LNCAP (cell line): ENCODE results near the gene CPNE5.

Experiments used
- CTCF ChIP-seq: fragments of 450-650 bp; IDR thresholded peaks from 2 replicates; pipeline ENCODE4 v1.5.1; 2017; ENCODE audit warnings: mild to moderate bottlenecking

CPNE5 gene

GRCh38 chr6:36783603-36784375 lies 55.5 kb downstream of the CPNE5 start:
- no peak for TF ChIP-seq CTCF

GRCh38 chr6:36781669-36782068 lies 57.6 kb downstream of the CPNE5 start:
- TF ChIP-seq CTCF = no peak

- TF ChIP-seq CTCF = no peak
These were observed 58.6 kb downstream of the CPNE5 start for GRCh38 chr6:36780442-36781177.

- TF ChIP-seq CTCF = no peak
These were observed 60.0 kb downstream of the CPNE5 start for GRCh38 chr6:36779227-36779626.

- TF ChIP-seq CTCF = no peak
These were observed 61.4 kb downstream of the CPNE5 start for GRCh38 chr6:36777801-36778200.

- no peak for TF ChIP-seq CTCF
These were observed 63.1 kb downstream of the CPNE5 start for GRCh38 chr6:36776167-36776566.

GRCh38 chr6:36774331-36774730 lies 64.9 kb downstream of the CPNE5 start:
- TF ChIP-seq CTCF = no peak
